ENCODE measurements around the gene CLCNKA. TPM values are rescaled to one million over a fixed set of nuclear protein-coding genes. Genes with fewer than 3 reads are reported as not detected.
"Not testable (repeated sequence)": the region's sequence is repeated elsewhere in the genome, so short reads cannot be mapped to it uniquely, and the experiment has no call there.

CLCNKA gene
- total and polyA plus RNA-seq, 3 experiments from 2014 or later = not detected

GRCh38 chr1:16017076-16017460, 4.8 kb upstream of the CLCNKA start:
- Histone ChIP-seq H3K4me3 (ENCODE audit: low read length) (no peak overlapping the region), H3K9me3 (ENCODE audit: low read length) (no peaks in the 10 kb centered on the region), H3K4me1 (ENCODE audit: insufficient read depth, low read length) (peaks cover 9% of the 10 kb centered on the region), H3K27ac (ENCODE audit: low read depth, low read length) (no peak overlapping the region), H3K36me3 (ENCODE audit: insufficient read depth, low read length) (no peaks in the 10 kb centered on the region), H3K27me3 (ENCODE audit: insufficient read depth, low read length, poor library complexity, severe bottlenecking) (peaks cover 5% of the 10 kb centered on the region)
- no peak for DNase-seq
- ChIA-PET CTCF (no interaction called here), POLR2A (no interaction called here)
- no peak overlapping the region for H3K27ac Mint-ChIP-seq
- no peaks in the 10 kb centered on the region for H3K36me3 Mint-ChIP-seq
- H3K27me3 Mint-ChIP-seq = peaks cover 14 to 26% of the 10 kb centered on the region in 2 donors
- no peak overlapping the region for H3K4me3 Mint-ChIP-seq
- H3K9me3 Mint-ChIP-seq = no peaks in the 10 kb centered on the region
- peaks cover 0 to 3% (median 0%) of the 10 kb centered on the region in 3 donors for H3K4me1 Mint-ChIP-seq

GRCh38 chr1:16017461-16018303, 4.2 kb upstream of the CLCNKA start, which contains the start of gene HSPB7:
HSPB7 (minus strand) TSS chr1:16018043; CDS start chr1:16017963, 80 bp downstream.
- Histone ChIP-seq H3K9me3 (ENCODE audit: low read length) (no peaks in the 10 kb centered on the region), H3K36me3 (ENCODE audit: insufficient read depth, low read length) (no peaks in the 10 kb centered on the region), H3K4me3 (ENCODE audit: low read length) (no peak within 1 kb of the TSS), H3K27ac (ENCODE audit: low read depth, low read length) (no peak within 1 kb of the TSS), H3K27me3 (ENCODE audit: insufficient read depth, low read length, poor library complexity, severe bottlenecking) (peaks cover 5% of the 10 kb centered on the region), H3K4me1 (ENCODE audit: insufficient read depth, low read length) (peaks cover 4% of the 10 kb centered on the region)
- H3K27ac Mint-ChIP-seq = no peak within 1 kb of the TSS
- H3K4me1 Mint-ChIP-seq = no peaks in the 10 kb centered on the region
- POLR2A ChIA-PET = no interaction called here
- H3K4me3 Mint-ChIP-seq = no peak within 1 kb of the TSS
- no peak for DNase-seq
- CTCF ChIA-PET = no interaction called here
- no peaks in the 10 kb centered on the region for H3K36me3 Mint-ChIP-seq
- no peaks in the 10 kb centered on the region for H3K9me3 Mint-ChIP-seq
- peaks cover 8 to 21% of the 10 kb centered on the region in 2 donors for H3K27me3 Mint-ChIP-seq

- ChIA-PET POLR2A (no interaction called here), CTCF (no interaction called here)
- Histone ChIP-seq H3K9me3 (ENCODE audit: low read length) (no peaks in the 10 kb centered on the region), H3K36me3 (ENCODE audit: insufficient read depth, low read length) (no peaks in the 10 kb centered on the region), H3K4me3 (ENCODE audit: low read length) (no peak overlapping the region), H3K4me1 (ENCODE audit: insufficient read depth, low read length) (no peaks in the 10 kb centered on the region), H3K27ac (ENCODE audit: low read depth, low read length) (no peak overlapping the region), H3K27me3 (ENCODE audit: insufficient read depth, low read length, poor library complexity, severe bottlenecking) (peaks cover 4% of the 10 kb centered on the region)
- H3K4me3 Mint-ChIP-seq = no peak overlapping the region
- H3K36me3 Mint-ChIP-seq = no peaks in the 10 kb centered on the region
- no peaks in the 10 kb centered on the region for H3K4me1 Mint-ChIP-seq
- H3K27ac Mint-ChIP-seq = no peak overlapping the region
- H3K9me3 Mint-ChIP-seq = no peaks in the 10 kb centered on the region
- peaks cover 8 to 21% of the 10 kb centered on the region in 2 donors for H3K27me3 Mint-ChIP-seq
- DNase-seq = no peak
Observed at GRCh38 chr1:16018308-16018707, 3.5 kb upstream of the CLCNKA start.

GRCh38 chr1:16018749-16019643, 2.8 kb upstream of the CLCNKA start:
- no peaks in the 10 kb centered on the region for H3K27me3 ChIP-seq (ENCODE audit: insufficient read depth, low read length, poor library complexity, severe bottlenecking)
- H3K4me3 ChIP-seq (ENCODE audit: low read length) = no peak overlapping the region
- no peak for DNase-seq
- Mint-ChIP-seq H3K4me3 (no peak overlapping the region), H3K9me3 (no peaks in the 10 kb centered on the region), H3K4me1 (no peaks in the 10 kb centered on the region), H3K27ac (no peak overlapping the region), H3K27me3 (peaks cover 9 to 15% of the 10 kb centered on the region in 2 donors), H3K36me3 (no peaks in the 10 kb centered on the region)
- H3K9me3 ChIP-seq (ENCODE audit: low read length) = no peaks in the 10 kb centered on the region
- H3K27ac ChIP-seq (ENCODE audit: low read depth, low read length) = no peak overlapping the region
- ChIA-PET CTCF (interaction anchor here (0.7 to 1.8 kb wide), 2 partner anchors 10 to 243 kb away, joined by 3 to 5 read pairs; no protein-coding TSS in a partner anchor), POLR2A (no interaction called here)
- no peaks in the 10 kb centered on the region for H3K36me3 ChIP-seq (ENCODE audit: insufficient read depth, low read length)
- H3K4me1 ChIP-seq (ENCODE audit: insufficient read depth, low read length) = no peaks in the 10 kb centered on the region

GRCh38 chr1:16019644-16020277, 2.1 kb upstream of the CLCNKA start:
- Mint-ChIP-seq H3K27ac (no peak overlapping the region), H3K27me3 (peaks cover 7 to 8% of the 10 kb centered on the region in 2 donors), H3K4me3 (no peak overlapping the region), H3K4me1 (no peaks in the 10 kb centered on the region), H3K9me3 (no peaks in the 10 kb centered on the region), H3K36me3 (no peaks in the 10 kb centered on the region)
- DNase-seq = no peak
- ChIA-PET CTCF (interaction anchor here (0.7 to 1.8 kb wide), 2 partner anchors 10 to 244 kb away, joined by 3 to 5 read pairs; no protein-coding TSS in a partner anchor), POLR2A (no interaction called here)
- Histone ChIP-seq H3K4me1 (ENCODE audit: insufficient read depth, low read length) (no peaks in the 10 kb centered on the region), H3K27me3 (ENCODE audit: insufficient read depth, low read length, poor library complexity, severe bottlenecking) (no peaks in the 10 kb centered on the region), H3K36me3 (ENCODE audit: insufficient read depth, low read length) (no peaks in the 10 kb centered on the region), H3K4me3 (ENCODE audit: low read length) (no peak overlapping the region), H3K27ac (ENCODE audit: low read depth, low read length) (no peak overlapping the region), H3K9me3 (ENCODE audit: low read length) (no peaks in the 10 kb centered on the region)

- Histone ChIP-seq H3K27ac (ENCODE audit: low read depth, low read length) (no peak overlapping the region), H3K4me1 (ENCODE audit: insufficient read depth, low read length) (no peaks in the 10 kb centered on the region), H3K9me3 (ENCODE audit: low read length) (no peaks in the 10 kb centered on the region), H3K27me3 (ENCODE audit: insufficient read depth, low read length, poor library complexity, severe bottlenecking) (no peaks in the 10 kb centered on the region), H3K36me3 (ENCODE audit: insufficient read depth, low read length) (no peaks in the 10 kb centered on the region), H3K4me3 (ENCODE audit: low read length) (no peak overlapping the region)
- Mint-ChIP-seq H3K4me3 (no peak overlapping the region), H3K27me3 (peaks cover 3 to 10% of the 10 kb centered on the region in 2 donors), H3K27ac (no peak overlapping the region), H3K4me1 (no peaks in the 10 kb centered on the region), H3K36me3 (no peaks in the 10 kb centered on the region), H3K9me3 (no peaks in the 10 kb centered on the region)
- ChIA-PET CTCF (interaction anchor here (1.8 kb wide), 1 partner anchor 11 kb away, joined by 5 read pairs; no protein-coding TSS in a partner anchor), POLR2A (no interaction called here)
- DNase-seq = no peak
Observed at GRCh38 chr1:16020325-16020724, 1.5 kb upstream of the CLCNKA start.

- CTCF ChIA-PET = interaction anchor here (1.1 kb wide), 1 partner anchor 11 kb away, joined by 3 read pairs; no protein-coding TSS in a partner anchor
- H3K4me1 Mint-ChIP-seq; H3K4me3 ChIP-seq (ENCODE audit: low read length); H3K27ac ChIP-seq (ENCODE audit: low read depth, low read length); H3K9me3 ChIP-seq (ENCODE audit: low read length); H3K27me3 ChIP-seq (ENCODE audit: insufficient read depth, low read length, poor library complexity, severe bottlenecking); DNase-seq; H3K4me3 Mint-ChIP-seq; H3K27ac Mint-ChIP-seq; POLR2A ChIA-PET; H3K36me3 Mint-ChIP-seq; H3K9me3 Mint-ChIP-seq; H3K4me1 ChIP-seq (ENCODE audit: insufficient read depth, low read length); H3K36me3 ChIP-seq (ENCODE audit: insufficient read depth, low read length): not testable (repeated sequence)
- peaks cover 0 to 13% of the 10 kb centered on the region in 2 donors for H3K27me3 Mint-ChIP-seq
Observed at GRCh38 chr1:16020878-16021277, 958 bp upstream of the CLCNKA start.

Data from CD8-positive, alpha-beta memory T cell (primary cell).